H1 (cell line): Measurements from ENCODE around the gene TOPORS. TPM values are rescaled to one million over a fixed set of nuclear protein-coding genes. Genes with fewer than 3 reads are reported as not detected.

Source experiments
- CTCF ChIA-PET: fragments of 300-600 bp; sonication (Branson Sonifier 250); formaldehyde crosslinking; loops from one replicate; lab custom pipeline; 2021; ENCODE audit not compliant: partially characterized antibody; lab: Charles Lee
- POLR2A ChIA-PET: fragments of 300-600 bp; sonication (Branson Sonifier 250); formaldehyde crosslinking; loops from one replicate; lab custom pipeline; 2021; ENCODE audit warnings: inconsistent platforms; ENCODE audit not compliant: partially characterized antibody; lab: Charles Lee
- DNase-seq, 2 experiments: peaks; one replicate each; pipeline versions ENCODE4 v3.0.0 to v3.0.0-alpha.2; 2010 to 2022; ENCODE audit warnings: low spot score in 2 of 2, low read depth in 1 of 2, mixed read lengths in 1 of 2
- FAIRE-seq: peaks from 2 replicates; lab custom pipeline; 2011; peaks lifted over from hg19 to GRCh38; lab: Jason Lieb, UNC
- H2AFZ ChIP-seq: 2 replicates; pipeline ENCODE4 v1.8.1; 2012; ENCODE audit warnings: low read length, inconsistent platforms
- H2AK5ac ChIP-seq: 2 replicates; pipeline ENCODE4 v1.6.1; 2013; ENCODE audit warnings: low read depth, low read length
- H2BK120ac ChIP-seq: replicated peaks from 2 replicates; pipeline ENCODE3; 2013; ENCODE audit warnings: low read depth, low read length, inconsistent platforms
- H2BK12ac ChIP-seq: 2 replicates; pipeline ENCODE4 v1.6.1; 2013; ENCODE audit warnings: low read depth, low read length
- H2BK15ac ChIP-seq: 2 replicates; pipeline ENCODE4 v1.6.1; 2013; ENCODE audit warnings: low read length
- H2BK20ac ChIP-seq: 2 replicates; pipeline ENCODE4 v1.6.1; 2013; ENCODE audit warnings: low read length
- H2BK5ac ChIP-seq: 2 replicates; pipeline ENCODE4 v1.6.1; 2013; ENCODE audit warnings: low read depth, low read length
- H3K14ac ChIP-seq: 2 replicates; pipeline ENCODE4 v1.6.1; 2013; ENCODE audit warnings: inconsistent platforms; ENCODE audit not compliant: insufficient read length
- H3K18ac ChIP-seq: 2 replicates; pipeline ENCODE4 v1.6.1; 2013; ENCODE audit warnings: low read length; ENCODE audit errors: extremely low read depth
- H3K23ac ChIP-seq: 2 replicates; pipeline ENCODE4 v1.6.1; 2013; ENCODE audit warnings: inconsistent platforms; ENCODE audit not compliant: insufficient read length
- H3K23me2 ChIP-seq: 2 replicates; pipeline ENCODE4 v1.6.1; 2013; ENCODE audit warnings: low read depth, low read length
- H3K27ac ChIP-seq: 2 replicates; pipeline ENCODE4 v1.6.1; 2011; ENCODE audit warnings: low read depth, low read length, inconsistent platforms
- H3K27me3 ChIP-seq, 4 experiments: replicated peaks in 1 of 4; 1 replicate in 1 of 4; 2 replicates in 3 of 4; pipeline versions ENCODE4 v1.6.1 to v1.8.1; 2011 to 2013; ENCODE audit warnings: low read length in 3 of 4, mild to moderate bottlenecking in 3 of 4, inconsistent platforms in 2 of 4, mixed read lengths in 2 of 4, moderate library complexity in 1 of 4; ENCODE audit not compliant: control insufficient read depth in 3 of 4, insufficient read depth in 3 of 4; ENCODE audit errors: extremely low read depth in 1 of 4
- H3K36me3 ChIP-seq, 4 experiments: 2 replicates each; pipeline versions ENCODE4 v1.6.1 to v1.8.1; 2011 to 2013; ENCODE audit warnings: mild to moderate bottlenecking in 4 of 4, low read length in 3 of 4, moderate library complexity in 2 of 4, control low read depth in 1 of 4, inconsistent platforms in 1 of 4; ENCODE audit not compliant: insufficient read depth in 4 of 4, control insufficient read depth in 2 of 4
- H3K4ac ChIP-seq: replicated peaks from 2 replicates; pipeline ENCODE3; 2013; ENCODE audit warnings: low read length, low read depth, mixed read lengths, inconsistent platforms; ENCODE audit not compliant: insufficient read length
- H3K4me1 ChIP-seq, 4 experiments: replicated peaks in 1 of 4; 1 replicate in 1 of 4; 2 replicates in 3 of 4; pipeline versions ENCODE4 v1.6.1 to v1.8.1; 2011 to 2013; ENCODE audit warnings: low read length in 3 of 4, inconsistent platforms in 2 of 4, mixed read lengths in 1 of 4; ENCODE audit not compliant: insufficient read depth in 4 of 4, control insufficient read depth in 3 of 4
- H3K4me2 ChIP-seq, 2 experiments: 2 replicates each; pipeline versions ENCODE4 v1.6.1 to v1.8.1; 2011 to 2013; ENCODE audit warnings: low read depth in 2 of 2, low read length in 2 of 2, control low read depth in 1 of 2, inconsistent platforms in 1 of 2, mild to moderate bottlenecking in 1 of 2; ENCODE audit not compliant: insufficient read depth in 1 of 2
- H3K4me3 ChIP-seq, 4 experiments: fragments of 200-600, 300-600 bp in 1 of 4; sonication (generic), shearing (Covaris generic), sonication (Bioruptor Twin) in 1 of 4; 2 replicates each; pipeline versions ENCODE4 v1.5.1 to v1.8.1; 2011 to 2016; ENCODE audit warnings: low read length in 4 of 4, low read depth in 3 of 4, control low read depth in 2 of 4, inconsistent platforms in 2 of 4, mild to moderate bottlenecking in 2 of 4, mixed read lengths in 1 of 4, moderate library complexity in 1 of 4; ENCODE audit not compliant: insufficient read depth in 2 of 4; ENCODE audit errors: extremely low read depth in 1 of 4
- H3K56ac ChIP-seq: replicated peaks from 2 replicates; pipeline ENCODE3; 2013; ENCODE audit warnings: low read depth, mild to moderate bottlenecking, mixed read lengths, low read length, inconsistent platforms; ENCODE audit not compliant: insufficient read length
- H3K79me1 ChIP-seq: 2 replicates; pipeline ENCODE4 v1.6.1; 2013; ENCODE audit warnings: low read depth, low read length, control low read depth
- H3K79me2 ChIP-seq, 2 experiments: 2 replicates each; pipeline versions ENCODE4 v1.6.1 to v1.8.1; 2012 to 2013; ENCODE audit warnings: low read length in 2 of 2, mild to moderate bottlenecking in 2 of 2, inconsistent platforms in 1 of 2; ENCODE audit not compliant: insufficient read depth in 2 of 2, control insufficient read depth in 1 of 2
- H3K9ac ChIP-seq, 4 experiments: replicated peaks in 1 of 4; 1 replicate in 1 of 4; 2 replicates in 3 of 4; pipeline versions ENCODE4 v1.6.1 to v1.8.1; 2011 to 2013; ENCODE audit warnings: low read depth in 3 of 4, low read length in 3 of 4, control low read depth in 2 of 4, mild to moderate bottlenecking in 2 of 4, moderate library complexity in 2 of 4, inconsistent platforms in 1 of 4; ENCODE audit errors: extremely low read depth in 1 of 4
- H3K9me3 ChIP-seq, 2 experiments: 2 replicates each; pipeline versions ENCODE4 v1.6.1 to v1.8.1; 2012 to 2013; ENCODE audit warnings: mild to moderate bottlenecking in 2 of 2, moderate library complexity in 2 of 2, control low read depth in 1 of 2, inconsistent platforms in 1 of 2, low read depth in 1 of 2, low read length in 1 of 2, mixed read lengths in 1 of 2; ENCODE audit not compliant: insufficient read depth in 2 of 2
- H4K20me1 ChIP-seq, 2 experiments: replicated peaks in 1 of 2; 2 replicates each; pipeline versions ENCODE3 to v1.8.1; 2011 to 2013; ENCODE audit warnings: inconsistent platforms in 2 of 2, low read length in 2 of 2, mild to moderate bottlenecking in 1 of 2; ENCODE audit not compliant: insufficient read depth in 2 of 2, control insufficient read depth in 1 of 2
- H4K5ac ChIP-seq: 2 replicates; pipeline ENCODE4 v1.6.1; 2013; ENCODE audit warnings: low read length, low read depth, mixed read lengths, inconsistent platforms; ENCODE audit not compliant: insufficient read length
- H4K8ac ChIP-seq: 2 replicates; pipeline ENCODE4 v1.8.0; 2013; ENCODE audit warnings: mild to moderate bottlenecking, moderate library complexity, low read length, inconsistent platforms; ENCODE audit not compliant: insufficient read depth; ENCODE audit errors: extremely low read depth
- H4K91ac ChIP-seq: replicated peaks from 2 replicates; pipeline ENCODE3; 2013; ENCODE audit warnings: low read length, mixed read lengths, inconsistent platforms; ENCODE audit not compliant: insufficient read length
- BCL11A ChIP-seq, 2 experiments: IDR thresholded peaks; one replicate each; pipeline ENCODE4 v1.6.1; 2011; ENCODE audit warnings: low read depth in 2 of 2, low read length in 2 of 2, mild to moderate bottlenecking in 2 of 2
- GTF2F1 ChIP-seq: IDR thresholded peaks from 2 replicates; pipeline ENCODE4 v1.6.1; 2012; ENCODE audit warnings: low read depth, low read length, improper control_type of control experiment, borderline replicate concordance
- HDAC2 ChIP-seq, 2 experiments: fragments of 300-600 bp in 1 of 2; sonication (generic) in 1 of 2; IDR thresholded peaks; 2 replicates each; pipeline ENCODE4 v1.6.1; 2011 to 2012; ENCODE audit warnings: low read depth in 2 of 2, low read length in 2 of 2, mild to moderate bottlenecking in 2 of 2, moderate library complexity in 2 of 2, borderline replicate concordance in 1 of 2, inconsistent platforms in 1 of 2
- RAD21 ChIP-seq, 2 experiments: IDR thresholded peaks in 1 of 2; conservative IDR thresholded peaks in 1 of 2; 2 replicates each; pipeline ENCODE4 v1.6.1; 2011; ENCODE audit warnings: low read depth in 2 of 2, low read length in 2 of 2, improper control_type of control experiment in 1 of 2, inconsistent platforms in 1 of 2, mild to moderate bottlenecking in 1 of 2, moderate library complexity in 1 of 2
- RNF2 ChIP-seq: fragments of 200-900, 300-1000 bp; sonication (generic); IDR thresholded peaks from 2 replicates; pipeline ENCODE4 v1.7.1; 2016; ENCODE audit warnings: borderline replicate concordance, low read depth, mild to moderate bottlenecking, antibody characterized with exemption, low read length; ENCODE audit not compliant: poor library complexity, severe bottlenecking; ENCODE audit errors: missing control alignments
- SP1 ChIP-seq: IDR thresholded peaks from 2 replicates; pipeline ENCODE4 v1.6.1; 2011; ENCODE audit warnings: low read depth, low read length
- YY1 ChIP-seq: IDR thresholded peaks from 2 replicates; pipeline ENCODE4 v1.6.1; 2011; ENCODE audit warnings: low read depth, mild to moderate bottlenecking, low read length
- WGBS, 2 experiments: shearing (Covaris generic) in 1 of 2; methylation state at CpG; one replicate each; pipeline versions ENCODE4 v1.1.6 to v1.1.7; 2013 to 2015; ENCODE audit warnings: low lambda C conversion rate in 2 of 2, mixed read lengths in 2 of 2, inconsistent platforms in 1 of 2, low coverage in 1 of 2, missing lambda C conversion rate in 1 of 2; ENCODE audit not compliant: insufficient replicate concordance in 2 of 2, insufficient coverage in 1 of 2, insufficient read length in 1 of 2; ENCODE audit errors: extremely low coverage in 1 of 2, missing lambda C conversion rate in 1 of 2; 5-methylcytosine and 5-hydroxymethylcytosine counted together
- polyA plus RNA-seq, 7 experiments: library from polyadenylated mRNA; depleted of rRNA in 3 of 7; stranded (reverse) in 5 of 7; unstranded in 2 of 7; fragments of >200 nt in 5 of 7; fragments of 200-250 nt in 2 of 7; gene quantifications; 1 replicate in 5 of 7; 2 replicates in 1 of 7; 4 replicates in 1 of 7; pipeline versions ENCODE4 v1.2.1 to v1.2.3, GENCODE V29; 2011 to 2013; ENCODE audit warnings: missing spikeins in 2 of 7, mixed read lengths in 2 of 7
- total RNA-seq: library from RNA; stranded (reverse); fragmentation: NEBNext Ultra II Directional; extraction: Animal tissue kit (Norgen Biotek cat#: 25700); gene quantifications from 2 replicates; pipeline ENCODE4 v1.2.1, GENCODE V29; 2021

Gene TOPORS
- total and polyA plus RNA-seq, 2 of the 8 experiments (the other 6 are each of a cell fraction or from before 2014, with no cell fraction given), result 10.3 to 30.7 TPM

- Histone ChIP-seq H2BK20ac (no peak overlapping the region), H3K79me1 (peaks cover 4% of the 10 kb centered on the region), H4K91ac (no peak overlapping the region), H3K9me3 (no peaks in the 10 kb centered on the region), H2BK5ac (no peak overlapping the region), H3K27me3 (no peaks in the 10 kb centered on the region), H2AK5ac (no peak overlapping the region), H2BK15ac (no peak overlapping the region), H3K4me1 (peaks cover 0 to 2% (median 0%) of the 10 kb centered on the region in 4 experiments; a peak in 1 of 7 replicates), H3K23me2 (no peaks in the 10 kb centered on the region), H4K20me1 (peaks cover 0 to 9% of the 10 kb centered on the region in 2 experiments), H3K4me3 (no peak overlapping the region), H2BK120ac (no peak overlapping the region), H3K18ac (no peak overlapping the region), H3K27ac (no peak overlapping the region), H3K4ac (no peak overlapping the region), H3K23ac (no peak overlapping the region), H2BK12ac (no peak overlapping the region), H3K79me2 (peaks cover 4 to 28% of the 10 kb centered on the region in 2 experiments; a peak in 3 of 4 replicates), H3K4me2 (no peak overlapping the region), H3K14ac (no peak overlapping the region), H3K56ac (no peak overlapping the region), H3K36me3 (peaks cover 0 to 16% (median 9%) of the 10 kb centered on the region in 4 experiments; a peak in 5 of 8 replicates), H4K8ac (no peak overlapping the region), H4K5ac (no peak overlapping the region), H3K9ac (no peak overlapping the region), H2AFZ (no peak overlapping the region)
- TF ChIP-seq BCL11A (IDR thresholded peaks at IDR 0.05; ENCODE audit: low read depth in 2 of 2, low read length in 2 of 2) (no peak), YY1 (no peak), RNF2 (no peak), RAD21 (IDR thresholded peaks at IDR 0.05 in 1 of 2, conservative IDR thresholded peaks at IDR 0.05 in 1 of 2; ENCODE audit: low read depth in 2 of 2, low read length in 2 of 2) (no peak), GTF2F1 (no peak), HDAC2 (IDR thresholded peaks at IDR 0.05; ENCODE audit: borderline replicate concordance in 1 of 2, low read depth in 2 of 2, low read length in 2 of 2) (no peak), SP1 (no peak)
- ChIA-PET CTCF (interaction anchor here (0.5 to 5.6 kb wide), 5 partner anchors 14 to 401 kb away, joined by 3 to 49 read pairs (median 3); partner anchors contain the start of gene TMEM215), POLR2A (interaction anchor here (1.4 to 4.1 kb wide), 2 partner anchors 13 to 16 kb away, joined by 3 to 18 read pairs; partner anchors contain the start of gene SMIM27)
- 94% methylated on average over 26 of the region's 26 CpGs; no CpG with 5 or more reads in 1 of the 2 experiments for WGBS, 2 experiments
- FAIRE-seq (no peak), DNase-seq (no peak)
Measured at GRCh38 chr9:32566770-32567169, 14.4 kb upstream of the TOPORS start.
